Upper lobe of right lung (tissue), 1 donor: Measurements from ENCODE around the gene SKI. TPM values are rescaled to one million over a fixed set of nuclear protein-coding genes. Genes with fewer than 3 reads are reported as not detected.

Experiments
- ATAC-seq: fragments of 200-7000 bp; cut with Tn5 transposase; one replicate; pipeline ENCODE4 v1.9.1; 2020; ENCODE audit warnings: mild to moderate bottlenecking, moderate library complexity
- DNase-seq: peaks from one replicate; pipeline ENCODE4 v3.0.0-alpha.2; 2020
- H3K27ac ChIP-seq: fragments of 200-600 bp; one replicate; pipeline ENCODE4 v1.8.0; 2022
- H3K27me3 ChIP-seq: fragments of 200-600 bp; one replicate; pipeline ENCODE4 v1.8.0; 2022; ENCODE audit warnings: mild to moderate bottlenecking
- H3K36me3 ChIP-seq: fragments of 200-600 bp; one replicate; pipeline ENCODE4 v1.8.0; 2022
- H3K4me1 ChIP-seq: fragments of 200-600 bp; one replicate; pipeline ENCODE4 v1.8.0; 2022
- H3K4me3 ChIP-seq: fragments of 200-600 bp; one replicate; pipeline ENCODE4 v1.8.0; 2022; ENCODE audit warnings: mild to moderate bottlenecking
- H3K9me3 ChIP-seq: fragments of 200-600 bp; one replicate; pipeline ENCODE4 v1.8.0; 2022
- CTCF ChIP-seq: fragments of 200-600 bp; IDR thresholded peaks from one replicate; pipeline ENCODE4 v1.8.0; 2022; ENCODE audit warnings: antibody characterized with exemption
- intact Hi-C: fragments of 100-400 bp; cut with DNase I; formaldehyde crosslinking; loops from one replicate; pipeline ENCODE4 v1.11.0; 2022
- total RNA-seq: library from RNA; stranded (reverse); fragmentation: NEBNext Ultra II Directional; extraction: Animal tissue kit (Norgen Biotek cat#: 25700); gene quantifications from one replicate; pipeline ENCODE4 v1.2.1, GENCODE V29; 2021
- donor health status: DM: no; HTN: yes; CAD: no; lungs with severe emphysema.

The SKI gene
- total RNA-seq, 1 donor from 2014 or later: 89.6 TPM

GRCh38 chr1:2356911-2357845 lies 129.1 kb downstream of the SKI start:
- Histone ChIP-seq H3K4me1 (no peaks in the 10 kb centered on the region), H3K4me3 (no peak overlapping the region), H3K27me3 (no peaks in the 10 kb centered on the region), H3K36me3 (no peaks in the 10 kb centered on the region), H3K9me3 (no peaks in the 10 kb centered on the region), H3K27ac (no peak overlapping the region)
- ATAC-seq: no peak
- no peak for TF ChIP-seq CTCF
- intact Hi-C loops: no loop called here
- no peak for DNase-seq

GRCh38 chr1:2358072-2358471 lies 130.0 kb downstream of the SKI start:
- intact Hi-C loops: no loop called here
- Histone ChIP-seq H3K4me3 (no peak overlapping the region), H3K36me3 (no peaks in the 10 kb centered on the region), H3K9me3 (no peaks in the 10 kb centered on the region), H3K4me1 (no peaks in the 10 kb centered on the region), H3K27me3 (no peaks in the 10 kb centered on the region), H3K27ac (no peak overlapping the region)
- ATAC-seq: no peak
- TF ChIP-seq CTCF: no peak
- DNase-seq: peak; percentile 22

- H3K36me3 ChIP-seq: no peaks in the 10 kb centered on the region
- H3K9me3 ChIP-seq: no peaks in the 10 kb centered on the region
- TF ChIP-seq CTCF: no peak
- H3K4me3 ChIP-seq: no peak overlapping the region
- DNase-seq (peak; percentile 54), ATAC-seq (no peak)
- intact Hi-C loops: no loop called here
- H3K27ac ChIP-seq: no peak overlapping the region
- no peaks in the 10 kb centered on the region for H3K27me3 ChIP-seq
- H3K4me1 ChIP-seq: no peaks in the 10 kb centered on the region
These were observed 130.8 kb downstream of the SKI start for GRCh38 chr1:2358651-2359640.

Other genes with a start within 250 kb of the SKI start
- 0.35 TPM for gene CFAP74, start 224.5 kb upstream of the SKI start, total RNA-seq
- gene GABRD, start 209.0 kb upstream of the SKI start, total RNA-seq: 2.9 TPM
- 121 TPM for gene PRKCZ, start 177.9 kb upstream of the SKI start, total RNA-seq
- 55.3 TPM for gene FAAP20, start 33.5 kb upstream of the SKI start, total RNA-seq
- 9.0 TPM for gene MORN1, start 163.2 kb downstream of the SKI start, total RNA-seq
- gene RER1, start 163.5 kb downstream of the SKI start, total RNA-seq: 118 TPM
- gene PEX10, start 184.2 kb downstream of the SKI start, total RNA-seq: 14.6 TPM
- gene PLCH2, start 248.0 kb downstream of the SKI start, total RNA-seq: 2.4 TPM